Suprapubic skin (tissue), 4 donors: Measurements from ENCODE around the gene CACNB4.

ENCODE experiments used
- CTCF ChIP-seq, 2 donors: fragments of 200-600 bp in 1 of 2; fragments of 450-650 bp in 1 of 2; sonication (generic) in 1 of 2; IDR thresholded peaks; one replicate each; pipeline ENCODE4 v1.5.1; 2016 to 2019; ENCODE audit warnings: antibody characterized with exemption in 2 of 2, mild to moderate bottlenecking in 1 of 2, moderate library complexity in 1 of 2
- EP300 ChIP-seq: sonication (generic); formaldehyde crosslinking; IDR thresholded peaks from one replicate; pipeline ENCODE4 v1.6.1; 2017; ENCODE audit warnings: antibody characterized with exemption
- POLR2A ChIP-seq, 2 donors: fragments of 450-650 bp; IDR thresholded peaks; one replicate each; pipeline ENCODE4 v1.6.1; 2017; ENCODE audit warnings: antibody characterized with exemption in 2 of 2, mild to moderate bottlenecking in 2 of 2, moderate library complexity in 2 of 2
- POLR2AphosphoS5 ChIP-seq, 3 donors: sonication (generic); formaldehyde crosslinking; IDR thresholded peaks; one replicate each; pipeline ENCODE4 v1.6.1; 2017; ENCODE audit warnings: antibody characterized with exemption in 3 of 3

- TF ChIP-seq CTCF (IDR thresholded peaks at IDR 0.05) (no peak), POLR2AphosphoS5 (IDR thresholded peaks at IDR 0.05) (no peak), POLR2A (IDR thresholded peaks at IDR 0.05) (no peak), EP300 (no peak)
Measured at GRCh38 chr2:151844211-151844896, 254.5 kb downstream of the CACNB4 start.
